Measurements from ENCODE around the gene ID4. TPM values are rescaled to one million over a fixed set of nuclear protein-coding genes. Genes with fewer than 3 reads are reported as not detected.

ID4 gene, protein sequence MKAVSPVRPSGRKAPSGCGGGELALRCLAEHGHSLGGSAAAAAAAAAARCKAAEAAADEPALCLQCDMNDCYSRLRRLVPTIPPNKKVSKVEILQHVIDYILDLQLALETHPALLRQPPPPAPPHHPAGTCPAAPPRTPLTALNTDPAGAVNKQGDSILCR
- not detected for total RNA-seq

DNA sequence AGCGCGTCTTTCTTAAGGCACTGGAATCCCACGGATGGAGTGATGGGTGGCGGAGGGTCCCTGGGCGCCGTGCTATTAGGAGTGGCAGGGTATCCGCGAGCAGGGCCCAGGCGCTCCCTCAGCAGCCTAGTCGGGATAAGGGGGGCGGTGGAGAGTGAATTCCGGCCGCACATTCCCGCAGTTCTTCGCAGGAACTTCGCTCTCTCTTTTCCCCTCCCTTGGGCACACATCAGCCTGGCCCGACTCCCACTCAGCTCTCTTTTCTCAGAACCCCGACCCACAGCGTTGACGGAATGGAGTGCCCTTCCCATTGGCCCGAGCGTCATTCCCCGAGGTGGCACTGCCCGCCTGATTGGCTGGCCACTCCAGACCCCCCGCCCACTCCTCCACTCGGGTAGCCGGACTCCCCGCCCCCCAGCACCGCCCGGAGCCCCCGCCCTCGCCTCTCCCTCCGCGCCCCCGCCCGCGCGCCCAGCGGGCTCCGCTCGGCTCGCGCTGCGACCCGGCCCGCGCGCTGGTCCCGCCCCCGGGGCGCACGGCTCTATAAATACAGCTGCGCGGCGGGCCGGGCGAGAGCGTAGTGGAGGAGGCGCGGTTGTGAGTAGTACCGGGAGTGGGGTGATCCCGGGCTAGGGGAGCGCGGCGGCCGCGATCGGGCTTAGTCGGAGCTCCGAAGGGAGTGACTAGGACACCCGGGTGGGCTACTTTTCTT, at the start of gene ID4:
Gene ID4 (plus strand): TSS at position 572 of the 712 bp plus-strand sequence. CDS start 385 bp downstream, outside the sequence.
- intact Hi-C loops (cut with micrococcal nuclease), result no loop called here
- Mint-ChIP-seq H3K4me3 (no peak within 1 kb of the TSS), H3K4me1 (ENCODE audit: low read depth) (peaks cover 5% of the 10 kb centered on the region), H3K36me3 (peaks cover 4% of the 10 kb centered on the region), H3K9me3 (no peaks in the 10 kb centered on the region), H3K27ac (no peak within 1 kb of the TSS), H3K27me3 (peaks cover 43% of the 10 kb centered on the region)
- no peak for DNase-seq
- CTCF ChIA-PET, result no interaction called here
- POLR2A ChIA-PET, result no interaction called here

DNA sequence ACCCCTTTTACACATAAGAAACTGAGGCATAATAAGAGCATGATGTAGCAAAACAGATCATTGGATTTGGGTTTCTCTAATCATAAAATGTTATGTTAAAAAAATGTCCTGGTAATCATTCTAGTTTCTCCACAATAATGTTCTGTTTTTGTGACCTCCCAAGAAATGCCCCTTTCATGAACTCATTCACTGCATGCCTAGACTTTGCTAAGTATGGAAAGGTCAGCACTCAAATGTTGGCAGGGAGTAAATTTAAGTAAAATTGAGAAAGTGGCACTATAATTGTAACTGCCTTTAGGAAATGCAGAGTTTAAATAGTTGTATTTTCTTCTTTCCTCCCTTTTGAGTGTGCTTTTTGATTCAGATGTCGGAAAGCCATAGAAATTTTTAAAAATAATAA, 48.5 kb upstream of the ID4 start:
- H3K9me3 Mint-ChIP-seq, result no peaks in the 10 kb centered on the region
- no peaks in the 10 kb centered on the region for H3K27me3 Mint-ChIP-seq
- H3K36me3 Mint-ChIP-seq, result no peaks in the 10 kb centered on the region
- no peak overlapping the region for H3K27ac Mint-ChIP-seq
- intact Hi-C loops (cut with micrococcal nuclease), result no loop called here
- POLR2A ChIA-PET, result no interaction called here
- no peak for DNase-seq
- CTCF ChIA-PET, result no interaction called here
- no peaks in the 10 kb centered on the region for H3K4me1 Mint-ChIP-seq (ENCODE audit: low read depth)
- H3K4me3 Mint-ChIP-seq, result no peak overlapping the region

DNA sequence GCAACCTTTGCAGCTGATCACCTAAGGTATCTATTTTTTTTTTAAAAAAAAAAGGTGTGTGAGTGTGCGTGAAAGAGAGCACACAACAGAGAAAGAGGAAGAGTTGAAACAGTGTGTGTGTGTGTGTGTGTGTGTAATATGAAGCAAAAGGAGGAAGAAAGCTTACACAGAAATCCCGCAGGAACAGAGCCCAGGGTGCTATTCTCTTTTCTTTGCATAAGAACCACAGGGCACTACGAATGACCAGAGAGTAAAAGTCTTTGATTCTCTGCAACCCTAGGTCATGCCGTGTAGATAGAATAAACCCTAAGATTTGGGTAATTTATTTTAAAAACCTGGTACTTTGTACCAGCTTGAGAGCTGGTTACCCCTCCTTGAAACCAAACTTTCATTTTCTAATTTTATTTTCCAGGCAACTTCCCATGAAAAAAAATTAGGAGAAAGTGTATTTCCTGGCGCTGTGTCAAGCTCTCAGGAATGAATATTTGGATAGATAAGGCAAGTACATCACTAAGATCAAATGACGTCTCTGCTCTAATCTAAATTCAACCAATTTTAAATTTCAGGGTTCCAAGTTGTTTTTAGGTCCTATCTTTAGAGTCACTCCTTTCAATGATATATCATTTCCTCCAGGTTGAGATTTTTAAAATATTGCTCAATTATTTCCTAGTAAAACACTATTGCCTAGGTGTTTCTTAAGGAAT, 47.9 kb upstream of the ID4 start:
- H3K27ac Mint-ChIP-seq, result no peak overlapping the region
- H3K36me3 Mint-ChIP-seq, result no peaks in the 10 kb centered on the region

DNA sequence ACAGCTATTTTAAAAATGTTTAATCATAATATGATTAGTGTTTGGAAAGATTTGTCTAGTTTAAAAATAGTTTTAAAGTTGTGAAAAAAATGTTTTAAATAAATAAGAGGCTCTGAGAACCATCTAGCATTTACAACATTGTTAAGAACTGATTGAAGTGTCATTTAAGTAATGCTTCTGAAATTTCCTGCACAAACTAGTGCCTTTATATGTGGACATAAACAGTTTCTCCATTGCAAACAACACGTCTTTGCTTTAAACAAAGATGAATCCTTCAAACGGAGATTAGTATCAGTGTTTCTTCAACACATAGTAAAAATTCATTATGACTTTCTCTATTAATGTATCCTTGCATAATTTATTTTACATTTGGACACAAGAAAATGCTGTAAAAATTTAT, 45.9 kb upstream of the ID4 start:
- ChIA-PET CTCF (no interaction called here), POLR2A (no interaction called here)
- no peak for DNase-seq
- H3K27me3 Mint-ChIP-seq, result no peaks in the 10 kb centered on the region
- no peak overlapping the region for H3K27ac Mint-ChIP-seq
- intact Hi-C loops (cut with micrococcal nuclease), result no loop called here
- H3K4me3 Mint-ChIP-seq, result no peak overlapping the region
- H3K36me3 Mint-ChIP-seq, result no peaks in the 10 kb centered on the region
- no peaks in the 10 kb centered on the region for H3K4me1 Mint-ChIP-seq (ENCODE audit: low read depth)
- peaks cover 2% of the 10 kb centered on the region for H3K9me3 Mint-ChIP-seq

More for the DNA sequence above, 47.9 kb upstream of the ID4 start:
- Mint-ChIP-seq H3K9me3 (no peaks in the 10 kb centered on the region), H3K4me1 (ENCODE audit: low read depth) (no peaks in the 10 kb centered on the region), H3K4me3 (no peak overlapping the region), H3K27me3 (no peaks in the 10 kb centered on the region)
- POLR2A ChIA-PET, result no interaction called here
- intact Hi-C loops (cut with micrococcal nuclease), result no loop called here
- CTCF ChIA-PET, result no interaction called here
- no peak for DNase-seq

DNA sequence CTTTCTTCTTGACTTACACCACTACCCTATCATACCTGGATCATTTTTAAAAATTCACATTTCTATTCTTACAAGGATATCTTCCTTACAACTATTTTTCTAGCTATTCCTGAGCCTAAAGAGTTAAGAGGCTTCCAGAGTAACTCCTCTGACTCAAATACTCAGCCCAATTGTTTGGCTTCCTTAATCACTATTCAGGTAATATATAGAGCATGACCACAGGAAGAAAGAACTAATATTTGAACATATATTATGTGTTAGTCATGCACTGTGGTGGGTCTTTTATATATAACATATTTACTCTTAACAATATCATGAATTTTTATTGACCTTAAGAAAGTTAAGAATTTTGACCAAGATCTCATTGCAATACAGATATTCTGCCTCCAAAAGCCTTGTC, 42.0 kb upstream of the ID4 start:
- DNase-seq, result no peak
- Mint-ChIP-seq H3K4me3 (no peak overlapping the region), H3K27ac (no peak overlapping the region), H3K36me3 (no peaks in the 10 kb centered on the region), H3K9me3 (peaks cover 10% of the 10 kb centered on the region), H3K4me1 (ENCODE audit: low read depth) (no peaks in the 10 kb centered on the region), H3K27me3 (peaks cover 2% of the 10 kb centered on the region)
- intact Hi-C loops (cut with micrococcal nuclease), result no loop called here
- CTCF ChIA-PET, result no interaction called here
- POLR2A ChIA-PET, result no interaction called here

DNA sequence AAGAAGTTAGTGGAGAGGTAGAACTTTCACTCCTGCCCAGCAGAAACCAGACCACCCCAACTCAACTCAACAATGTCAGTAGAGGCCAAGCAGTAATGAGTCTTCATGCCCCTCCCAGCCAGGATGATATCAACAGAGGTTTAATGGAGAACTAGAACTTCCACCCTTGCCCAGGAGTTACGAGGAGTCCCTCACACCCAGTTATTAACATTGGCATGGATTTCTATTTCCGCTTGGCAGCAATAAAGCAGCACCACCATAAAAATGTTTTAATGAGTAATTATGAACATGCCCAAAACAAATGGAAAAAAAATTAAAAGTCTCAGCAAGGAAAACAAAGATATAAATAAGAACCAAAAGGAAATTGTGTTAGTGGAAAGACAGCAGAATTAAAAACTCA, 40.7 kb upstream of the ID4 start:
- no peaks in the 10 kb centered on the region for H3K4me1 Mint-ChIP-seq (ENCODE audit: low read depth)
- H3K9me3 Mint-ChIP-seq, result peaks cover 10% of the 10 kb centered on the region
- no peak for DNase-seq
- H3K27ac Mint-ChIP-seq, result no peak overlapping the region
- peaks cover 2% of the 10 kb centered on the region for H3K27me3 Mint-ChIP-seq
- intact Hi-C loops (cut with micrococcal nuclease), result no loop called here
- ChIA-PET POLR2A (no interaction called here), CTCF (no interaction called here)
- no peak overlapping the region for H3K4me3 Mint-ChIP-seq
- no peaks in the 10 kb centered on the region for H3K36me3 Mint-ChIP-seq

DNA sequence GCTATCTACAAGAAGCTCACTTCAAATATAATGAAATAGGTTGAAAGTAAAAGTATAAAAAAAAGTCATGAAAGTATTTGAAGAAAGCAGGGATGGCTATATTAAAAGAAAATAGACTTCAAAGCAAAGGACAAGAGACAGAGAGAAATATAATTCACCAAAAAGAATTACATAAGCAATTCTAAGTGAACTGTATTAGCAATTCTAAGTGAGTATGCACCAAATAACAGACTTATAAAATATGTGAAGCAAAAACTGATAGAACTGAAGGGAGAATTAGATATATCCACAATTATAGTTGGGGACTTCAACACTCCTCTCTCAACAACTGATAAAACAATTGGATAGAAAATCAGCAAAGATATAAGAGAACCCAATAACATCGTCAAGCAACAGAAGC, 38.8 kb upstream of the ID4 start:
- H3K4me1 Mint-ChIP-seq (ENCODE audit: low read depth), result peaks cover under 1% of the 10 kb centered on the region
- H3K36me3 Mint-ChIP-seq, result no peaks in the 10 kb centered on the region
- H3K27me3 Mint-ChIP-seq, result peaks cover 8% of the 10 kb centered on the region
- H3K9me3 Mint-ChIP-seq, result peaks cover 10% of the 10 kb centered on the region
- DNase-seq, result no peak
- POLR2A ChIA-PET, result no interaction called here
- intact Hi-C loops (cut with micrococcal nuclease), result no loop called here
- CTCF ChIA-PET, result no interaction called here
- no peak overlapping the region for H3K4me3 Mint-ChIP-seq
- H3K27ac Mint-ChIP-seq, result no peak overlapping the region

DNA sequence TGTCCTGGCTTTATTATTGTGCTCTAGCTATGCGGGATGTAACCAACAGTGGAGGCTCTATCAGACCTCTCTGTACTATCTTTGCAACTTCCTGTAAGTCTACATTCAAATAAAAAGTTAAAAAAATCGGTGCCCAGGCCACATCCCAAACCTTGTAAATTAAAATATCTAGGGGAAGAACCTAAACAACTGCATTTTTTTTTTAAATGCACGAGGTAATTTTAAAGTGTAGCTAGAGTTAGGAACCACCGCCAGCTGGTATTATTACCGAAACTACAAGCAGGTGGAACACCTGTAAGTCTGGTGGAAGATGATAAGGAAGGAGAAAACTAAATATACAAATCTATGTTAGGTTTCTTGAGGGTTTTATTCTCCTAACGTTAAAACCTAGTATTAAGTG, 34.5 kb upstream of the ID4 start:
- no peak for DNase-seq
- H3K9me3 Mint-ChIP-seq, result no peaks in the 10 kb centered on the region
- POLR2A ChIA-PET, result no interaction called here
- H3K4me1 Mint-ChIP-seq (ENCODE audit: low read depth), result peaks cover 12% of the 10 kb centered on the region
- H3K27ac Mint-ChIP-seq, result no peak overlapping the region
- H3K36me3 Mint-ChIP-seq, result no peaks in the 10 kb centered on the region
- H3K4me3 Mint-ChIP-seq, result no peak overlapping the region
- CTCF ChIA-PET, result no interaction called here
- peaks cover 30% of the 10 kb centered on the region for H3K27me3 Mint-ChIP-seq
- intact Hi-C loops (cut with micrococcal nuclease), result no loop called here

DNA sequence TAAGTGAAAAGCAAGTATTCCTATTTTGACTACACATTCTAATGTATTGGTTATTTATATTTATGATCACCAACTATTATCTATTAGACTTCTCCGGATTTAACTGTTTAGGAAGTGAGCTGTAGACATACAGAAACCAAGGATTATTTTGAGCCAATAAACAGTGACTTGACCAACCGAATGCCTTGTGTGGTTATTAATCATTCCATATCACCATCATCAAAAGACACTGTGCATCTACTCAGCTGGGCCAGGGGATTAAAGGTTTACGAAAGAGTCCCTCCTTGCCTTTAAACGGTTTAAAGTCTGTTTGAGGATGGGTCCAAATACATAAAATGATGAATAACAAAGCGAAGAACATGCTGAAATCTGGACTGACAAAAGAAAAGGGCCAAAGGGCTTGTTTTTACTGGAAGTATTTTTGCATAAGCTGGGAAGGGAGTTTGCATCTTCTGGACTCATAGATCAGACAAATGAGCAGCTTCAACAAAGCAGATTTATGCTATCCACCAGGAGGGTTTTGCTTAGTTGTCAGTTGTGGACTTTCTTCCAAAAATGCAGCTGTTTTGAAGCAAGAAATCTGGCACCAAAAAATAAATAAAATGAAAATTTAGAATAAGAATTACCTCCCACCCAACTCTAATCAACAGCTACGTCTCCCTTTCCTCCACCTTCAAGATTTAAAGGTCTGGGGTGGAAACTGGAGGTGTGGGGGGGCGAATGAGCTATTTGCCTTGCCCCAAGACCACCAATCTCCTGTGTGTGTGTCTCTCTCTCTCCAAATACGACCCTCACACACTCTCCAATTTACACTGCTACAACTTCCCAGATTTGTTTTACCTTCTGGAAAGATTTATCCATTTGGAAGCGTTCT, 33.6 kb upstream of the ID4 start:
- H3K4me3 Mint-ChIP-seq, result no peak overlapping the region
- ChIA-PET CTCF (no interaction called here), POLR2A (no interaction called here)
- no peaks in the 10 kb centered on the region for H3K9me3 Mint-ChIP-seq
- peaks cover 28% of the 10 kb centered on the region for H3K27me3 Mint-ChIP-seq
- H3K27ac Mint-ChIP-seq, result no peak overlapping the region
- H3K36me3 Mint-ChIP-seq, result no peaks in the 10 kb centered on the region
- H3K4me1 Mint-ChIP-seq (ENCODE audit: low read depth), result peaks cover 12% of the 10 kb centered on the region
- DNase-seq, result no peak
- intact Hi-C loops (cut with micrococcal nuclease), result no loop called here

DNA sequence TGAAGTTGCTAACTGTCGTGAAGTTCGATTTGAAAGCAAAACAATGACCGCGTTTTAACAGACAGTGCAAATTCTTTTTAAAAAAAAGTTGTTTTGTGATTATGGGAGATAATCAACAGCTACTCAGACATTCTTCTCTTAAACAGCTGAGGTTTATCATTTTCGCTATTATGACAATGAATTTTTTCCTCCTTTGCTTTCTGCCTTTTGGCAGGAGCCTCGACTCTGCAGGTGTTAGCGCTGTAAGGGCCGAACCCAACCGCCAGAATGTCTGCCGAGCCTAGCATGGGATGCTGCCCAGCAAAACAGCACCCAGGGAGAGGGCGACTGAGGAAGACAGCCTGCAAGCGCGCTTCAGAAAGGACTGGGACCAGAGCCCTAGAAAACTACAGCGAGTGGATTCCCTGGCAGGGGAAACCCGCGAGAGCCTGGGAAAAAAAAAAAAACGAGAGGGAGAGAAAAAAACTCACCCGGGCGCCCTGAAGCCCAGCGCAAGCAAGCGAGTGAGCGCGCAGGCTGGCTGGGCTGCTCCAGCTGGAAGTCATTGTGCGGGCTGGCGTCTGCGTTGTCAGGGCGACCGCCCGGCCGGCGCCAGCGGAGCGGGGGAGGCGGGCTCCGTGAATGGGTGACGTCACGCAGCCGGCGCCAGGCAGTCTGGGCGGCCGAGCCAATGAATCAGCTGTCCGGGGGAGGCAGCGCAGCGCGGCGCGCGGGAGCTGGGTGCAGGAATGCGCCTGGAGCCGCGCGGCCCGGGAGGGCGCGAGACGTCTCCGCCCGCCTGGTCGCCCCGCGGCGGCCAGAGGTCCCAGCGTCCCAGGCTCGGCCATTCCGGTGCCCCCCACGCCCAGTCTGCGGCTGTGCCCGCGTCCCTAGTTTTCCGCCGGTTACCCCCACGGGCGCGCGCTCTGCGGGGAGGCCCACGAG, 32.7 kb upstream of the ID4 start:
- ChIA-PET CTCF (no interaction called here), POLR2A (no interaction called here)
- peaks cover 27% of the 10 kb centered on the region for H3K27me3 Mint-ChIP-seq
- intact Hi-C loops (cut with micrococcal nuclease), result no loop called here
- H3K36me3 Mint-ChIP-seq, result no peaks in the 10 kb centered on the region
- peak overlapping the region; percentile 45 for H3K4me3 Mint-ChIP-seq
- H3K4me1 Mint-ChIP-seq (ENCODE audit: low read depth), result peaks cover 12% of the 10 kb centered on the region
- DNase-seq, result peak; percentile 85
- H3K9me3 Mint-ChIP-seq, result no peaks in the 10 kb centered on the region
- H3K27ac Mint-ChIP-seq, result no peak overlapping the region

DNA sequence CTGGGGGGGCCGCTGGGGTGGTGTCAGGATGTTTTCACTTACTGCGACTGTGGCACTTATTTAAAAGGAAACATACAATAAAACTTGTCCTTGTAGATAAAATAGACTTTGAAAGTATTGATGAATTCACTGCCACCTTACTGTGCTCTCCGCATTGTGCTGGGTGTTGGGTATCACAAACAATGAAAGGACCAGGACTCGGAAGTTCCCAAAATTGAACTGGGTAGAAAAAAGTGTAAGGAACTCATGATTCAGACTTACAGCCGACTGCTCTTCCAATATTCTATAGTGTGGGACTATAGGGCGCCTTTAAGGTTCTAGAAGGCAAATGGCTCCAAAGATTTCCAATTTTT, 32.1 kb upstream of the ID4 start:
- Mint-ChIP-seq H3K27me3 (peaks cover 27% of the 10 kb centered on the region), H3K9me3 (no peaks in the 10 kb centered on the region), H3K36me3 (no peaks in the 10 kb centered on the region), H3K27ac (no peak overlapping the region), H3K4me1 (ENCODE audit: low read depth) (peaks cover 12% of the 10 kb centered on the region), H3K4me3 (peak overlapping the region; percentile 17)
- intact Hi-C loops (cut with micrococcal nuclease), result no loop called here
- no peak for DNase-seq
- POLR2A ChIA-PET, result no interaction called here
- CTCF ChIA-PET, result no interaction called here

DNA sequence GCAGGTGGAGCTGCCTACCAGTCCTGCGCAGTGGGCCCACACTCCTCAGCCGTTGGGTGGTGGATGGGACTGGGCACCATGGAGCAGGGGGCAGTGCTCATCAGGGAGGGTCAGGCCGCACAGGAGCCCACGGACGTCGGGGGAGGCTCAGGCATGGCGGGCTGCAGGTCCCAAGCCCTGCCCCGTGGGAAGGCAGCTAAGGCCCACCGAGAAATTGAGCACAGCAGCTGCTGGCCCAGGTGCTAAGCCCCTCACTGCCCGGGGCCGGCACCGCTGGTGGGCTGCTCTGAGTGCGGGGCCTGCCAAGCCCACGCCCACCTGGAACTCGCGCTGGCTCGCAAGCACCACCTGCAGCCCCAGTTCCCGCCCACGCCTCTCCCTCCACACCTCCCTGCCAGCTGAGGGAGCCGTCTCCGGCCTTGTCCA, 30.2 kb upstream of the ID4 start:
- Mint-ChIP-seq H3K4me3 (no peak overlapping the region), H3K9me3 (peaks cover 2% of the 10 kb centered on the region), H3K4me1 (ENCODE audit: low read depth) (peaks cover 12% of the 10 kb centered on the region), H3K27me3 (peaks cover 29% of the 10 kb centered on the region), H3K27ac (no peak overlapping the region), H3K36me3 (no peaks in the 10 kb centered on the region)
- POLR2A ChIA-PET, result no interaction called here
- intact Hi-C loops (cut with micrococcal nuclease), result no loop called here
- CTCF ChIA-PET, result no interaction called here
- no peak for DNase-seq
